GM18861 (cell line): ENCODE data around the gene PRKD1.
"Not testable (repeated sequence)": the region's sequence is repeated elsewhere in the genome, so short reads cannot be mapped to it uniquely, and the experiment has no call there.

Experiments
- ATAC-seq: cut with Tn5 transposase; IDR thresholded peaks from one replicate; pipeline ENCODE4 v1.9.1; 2021; ENCODE audit not compliant: unreplicated experiment

Gene PRKD1

GRCh38 chr14:29840369-29840892 lies 87.2 kb downstream of the PRKD1 start:
- not testable (repeated sequence) for ATAC-seq

- not testable (repeated sequence) for ATAC-seq
Measured at GRCh38 chr14:29839691-29840090, 88.0 kb downstream of the PRKD1 start.

- ATAC-seq = no peak
Measured at GRCh38 chr14:29838752-29839151, 88.9 kb downstream of the PRKD1 start.

- no peak for ATAC-seq
Measured at GRCh38 chr14:29836395-29836794, 91.3 kb downstream of the PRKD1 start.

GRCh38 chr14:29832042-29832441 lies 95.6 kb downstream of the PRKD1 start:
- ATAC-seq = no peak

- ATAC-seq = no peak
Measured at GRCh38 chr14:29829851-29830250, 97.8 kb downstream of the PRKD1 start.

- no peak for ATAC-seq
Measured at GRCh38 chr14:29823816-29824215, 103.8 kb downstream of the PRKD1 start.

- no peak for ATAC-seq
Measured at GRCh38 chr14:29822430-29822709, 105.3 kb downstream of the PRKD1 start.

- ATAC-seq = no peak
Measured at GRCh38 chr14:29821661-29822429, 105.8 kb downstream of the PRKD1 start.

GRCh38 chr14:29821242-29821641 lies 106.4 kb downstream of the PRKD1 start:
- no peak for ATAC-seq

GRCh38 chr14:29820785-29821184 lies 106.9 kb downstream of the PRKD1 start:
- no peak for ATAC-seq

GRCh38 chr14:29817767-29818405 lies 109.8 kb downstream of the PRKD1 start:
- ATAC-seq = no peak

- ATAC-seq = no peak
Measured at GRCh38 chr14:29815016-29815674, 112.5 kb downstream of the PRKD1 start.

- ATAC-seq = no peak
Measured at GRCh38 chr14:29814156-29815015, 113.3 kb downstream of the PRKD1 start.

- no peak for ATAC-seq
Measured at GRCh38 chr14:29810682-29811081, 117.0 kb downstream of the PRKD1 start.

- ATAC-seq = no peak
Measured at GRCh38 chr14:29810064-29810463, 117.6 kb downstream of the PRKD1 start.

- ATAC-seq = no peak
Measured at GRCh38 chr14:29806124-29806517, 121.5 kb downstream of the PRKD1 start.

- ATAC-seq = no peak
Measured at GRCh38 chr14:29805415-29806123, 122.1 kb downstream of the PRKD1 start.

- no peak for ATAC-seq
Measured at GRCh38 chr14:29804481-29805266, 123.0 kb downstream of the PRKD1 start.

GRCh38 chr14:29803045-29803444 lies 124.6 kb downstream of the PRKD1 start:
- no peak for ATAC-seq
